Measurements from ENCODE around the gene ATP10A. TPM values are rescaled to one million over a fixed set of nuclear protein-coding genes. Genes with fewer than 3 reads are reported as not detected.

ATP10A gene
- total and polyA plus RNA-seq, 2 experiments from 2014 or later, result 0.75 to 0.77 TPM

DNA sequence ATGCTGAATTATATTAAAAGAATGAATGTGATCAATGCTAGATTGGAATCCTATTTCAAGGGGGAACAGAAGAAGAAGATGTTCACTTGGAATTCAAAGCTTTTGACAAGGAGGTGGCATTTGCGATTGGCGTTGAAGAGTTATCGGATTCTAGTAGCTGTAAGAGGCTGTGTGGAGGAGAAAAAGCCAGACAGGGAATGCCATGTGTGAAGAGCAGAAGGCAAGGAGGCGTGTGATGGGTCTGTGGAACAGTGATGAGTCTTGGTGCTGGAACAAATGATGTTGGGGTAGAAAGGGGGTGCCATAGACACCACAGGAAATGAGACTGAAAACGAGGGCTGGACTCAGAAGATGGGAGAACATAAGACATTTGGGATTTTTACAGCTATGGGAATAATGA lies 30.5 kb upstream of the ATP10A start:
- Histone ChIP-seq H3K9me3 (ENCODE audit: low read depth) (no peaks in the 10 kb centered on the region), H3K79me2 (no peaks in the 10 kb centered on the region), H3K4me1 (ENCODE audit: insufficient read depth) (no peaks in the 10 kb centered on the region), H3K36me3 (replicated peaks; ENCODE audit: insufficient read depth, low read depth) (no peaks in the 10 kb centered on the region), H3K27me3 (no peaks in the 10 kb centered on the region), H3K9me2 (replicated peaks; ENCODE audit: insufficient read depth) (no peaks in the 10 kb centered on the region), H3K27ac (no peak overlapping the region), H3K4me2 (no peak overlapping the region), H4K20me1 (ENCODE audit: insufficient read depth, poor library complexity, severe bottlenecking) (no peaks in the 10 kb centered on the region), H2AFZ (no peak overlapping the region), H3K4me3 (no peak overlapping the region)
- 87% methylated on average over 5 of the region's 5 CpGs for WGBS (ENCODE audit: low lambda C conversion rate, missing lambda C conversion rate)
- TF ChIP-seq, protein P1, sequence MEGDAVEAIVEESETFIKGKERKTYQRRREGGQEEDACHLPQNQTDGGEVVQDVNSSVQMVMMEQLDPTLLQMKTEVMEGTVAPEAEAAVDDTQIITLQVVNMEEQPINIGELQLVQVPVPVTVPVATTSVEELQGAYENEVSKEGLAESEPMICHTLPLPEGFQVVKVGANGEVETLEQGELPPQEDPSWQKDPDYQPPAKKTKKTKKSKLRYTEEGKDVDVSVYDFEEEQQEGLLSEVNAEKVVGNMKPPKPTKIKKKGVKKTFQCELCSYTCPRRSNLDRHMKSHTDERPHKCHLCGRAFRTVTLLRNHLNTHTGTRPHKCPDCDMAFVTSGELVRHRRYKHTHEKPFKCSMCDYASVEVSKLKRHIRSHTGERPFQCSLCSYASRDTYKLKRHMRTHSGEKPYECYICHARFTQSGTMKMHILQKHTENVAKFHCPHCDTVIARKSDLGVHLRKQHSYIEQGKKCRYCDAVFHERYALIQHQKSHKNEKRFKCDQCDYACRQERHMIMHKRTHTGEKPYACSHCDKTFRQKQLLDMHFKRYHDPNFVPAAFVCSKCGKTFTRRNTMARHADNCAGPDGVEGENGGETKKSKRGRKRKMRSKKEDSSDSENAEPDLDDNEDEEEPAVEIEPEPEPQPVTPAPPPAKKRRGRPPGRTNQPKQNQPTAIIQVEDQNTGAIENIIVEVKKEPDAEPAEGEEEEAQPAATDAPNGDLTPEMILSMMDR (IDR thresholded peaks at IDR 0.05; ENCODE audit: poor library complexity), result no peak
- no peak for TF ChIP-seq EZH2phosphoT487 (IDR thresholded peaks at IDR 0.05; ENCODE audit: low read depth, severe bottlenecking, unreplicated experiment)
- TF ChIP-seq EZH2 (IDR thresholded peaks at IDR 0.05; ENCODE audit: borderline replicate concordance), result no peak
- no peak for DNase-seq (ENCODE audit: low spot score)

DNA sequence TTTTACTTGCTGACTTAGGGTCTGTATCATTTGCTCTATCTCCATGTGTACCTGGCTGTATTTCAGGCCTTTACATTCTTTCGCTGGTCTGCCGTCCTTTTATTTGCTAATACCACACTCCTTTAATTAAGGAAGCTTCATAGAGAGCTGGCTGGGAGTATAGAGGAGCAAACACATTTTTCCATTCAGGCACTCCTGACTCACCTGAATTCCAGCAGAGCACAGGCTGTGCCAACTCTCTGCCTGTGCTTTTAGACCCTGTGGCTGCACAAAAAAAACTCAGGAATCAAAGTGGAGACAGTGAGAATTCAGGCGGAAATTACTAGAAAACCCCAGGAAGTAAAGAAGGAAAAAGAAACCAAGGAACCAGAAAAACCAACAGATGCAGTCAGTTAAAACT lies 29.0 kb upstream of the ATP10A start:
- TF ChIP-seq, protein P1 (IDR thresholded peaks at IDR 0.05; ENCODE audit: poor library complexity), result no peak
- TF ChIP-seq EZH2phosphoT487 (IDR thresholded peaks at IDR 0.05; ENCODE audit: low read depth, severe bottlenecking, unreplicated experiment), result no peak
- H3K9me3 ChIP-seq (ENCODE audit: low read depth), result no peaks in the 10 kb centered on the region
- H3K36me3 ChIP-seq (replicated peaks; ENCODE audit: insufficient read depth, low read depth), result no peaks in the 10 kb centered on the region
- no peaks in the 10 kb centered on the region for H3K9me2 ChIP-seq (replicated peaks; ENCODE audit: insufficient read depth)
- no peak overlapping the region for H2AFZ ChIP-seq
- H3K79me2 ChIP-seq, result no peaks in the 10 kb centered on the region
- no peaks in the 10 kb centered on the region for H4K20me1 ChIP-seq (ENCODE audit: insufficient read depth, poor library complexity, severe bottlenecking)
- no peak overlapping the region for H3K4me3 ChIP-seq
- no peak overlapping the region for H3K27ac ChIP-seq
- no peaks in the 10 kb centered on the region for H3K4me1 ChIP-seq (ENCODE audit: insufficient read depth)
- H3K4me2 ChIP-seq, result no peak overlapping the region
- DNase-seq (ENCODE audit: low spot score), result no peak
- 49% methylated on average over 3 of the region's 3 CpGs for WGBS (ENCODE audit: low lambda C conversion rate, missing lambda C conversion rate)
- no peaks in the 10 kb centered on the region for H3K27me3 ChIP-seq

GRCh38 chr15:25891081-25891480 lies 28.0 kb upstream of the ATP10A start:
- no peaks in the 10 kb centered on the region for H3K27me3 ChIP-seq
- H3K4me3 ChIP-seq, result no peak overlapping the region
- H4K20me1 ChIP-seq (ENCODE audit: insufficient read depth, poor library complexity, severe bottlenecking), result no peaks in the 10 kb centered on the region
- no peaks in the 10 kb centered on the region for H3K9me3 ChIP-seq (ENCODE audit: low read depth)
- no peaks in the 10 kb centered on the region for H3K36me3 ChIP-seq (replicated peaks; ENCODE audit: insufficient read depth, low read depth)
- no peaks in the 10 kb centered on the region for H3K4me1 ChIP-seq (ENCODE audit: insufficient read depth)
- 89% methylated on average over 4 of the region's 4 CpGs for WGBS (ENCODE audit: low lambda C conversion rate, missing lambda C conversion rate)
- no peaks in the 10 kb centered on the region for H3K79me2 ChIP-seq
- H3K9me2 ChIP-seq (replicated peaks; ENCODE audit: insufficient read depth), result no peaks in the 10 kb centered on the region
- no peak overlapping the region for H2AFZ ChIP-seq
- no peak for TF ChIP-seq EZH2 (IDR thresholded peaks at IDR 0.05; ENCODE audit: borderline replicate concordance)
- TF ChIP-seq, protein P1 (IDR thresholded peaks at IDR 0.05; ENCODE audit: poor library complexity), result no peak
- DNase-seq (ENCODE audit: low spot score), result no peak
- H3K27ac ChIP-seq, result no peak overlapping the region
- no peak overlapping the region for H3K4me2 ChIP-seq

DNA sequence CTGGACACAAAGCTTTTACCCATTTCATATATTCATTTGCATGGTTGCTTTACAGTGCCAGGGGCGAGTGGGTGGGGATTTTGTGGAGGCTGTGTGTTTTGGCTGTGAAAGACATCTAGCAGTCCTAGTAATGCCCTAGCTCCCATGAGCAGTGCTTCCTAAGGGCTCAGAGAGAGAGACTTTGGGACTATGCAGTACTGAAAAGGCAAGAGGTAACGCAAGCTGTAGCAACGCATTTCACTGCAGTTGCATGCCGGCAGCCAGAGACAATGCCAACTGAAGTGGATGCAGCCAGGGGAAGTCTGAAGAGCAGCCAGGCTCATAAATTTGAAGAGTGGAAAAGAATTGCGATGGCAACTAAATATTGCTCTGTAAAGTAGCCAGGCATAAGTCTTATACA lies 27.4 kb upstream of the ATP10A start:
- Histone ChIP-seq H4K20me1 (ENCODE audit: insufficient read depth, poor library complexity, severe bottlenecking) (no peaks in the 10 kb centered on the region), H2AFZ (no peak overlapping the region), H3K4me1 (ENCODE audit: insufficient read depth) (no peaks in the 10 kb centered on the region), H3K36me3 (replicated peaks; ENCODE audit: insufficient read depth, low read depth) (no peaks in the 10 kb centered on the region), H3K27ac (no peak overlapping the region), H3K4me3 (no peak overlapping the region), H3K9me2 (replicated peaks; ENCODE audit: insufficient read depth) (no peaks in the 10 kb centered on the region), H3K27me3 (no peaks in the 10 kb centered on the region), H3K4me2 (no peak overlapping the region), H3K79me2 (no peaks in the 10 kb centered on the region), H3K9me3 (ENCODE audit: low read depth) (no peaks in the 10 kb centered on the region)
- TF ChIP-seq EZH2phosphoT487 (IDR thresholded peaks at IDR 0.05; ENCODE audit: low read depth, severe bottlenecking, unreplicated experiment) (no peak), EZH2 (IDR thresholded peaks at IDR 0.05; ENCODE audit: borderline replicate concordance) (no peak)
- TF ChIP-seq, protein P1 (IDR thresholded peaks at IDR 0.05; ENCODE audit: poor library complexity), result no peak
- WGBS (ENCODE audit: low lambda C conversion rate, missing lambda C conversion rate), result 90% methylated on average over 5 of the region's 5 CpGs
- DNase-seq (ENCODE audit: low spot score), result no peak
